Sciatic nerve (tissue), 2 donors: ENCODE results near the gene RIF1. TPM values are rescaled to one million over a fixed set of nuclear protein-coding genes. Genes with fewer than 3 reads are reported as not detected.
"Not testable (repeated sequence)": the region's sequence is repeated elsewhere in the genome, so short reads cannot be mapped to it uniquely, and the experiment has no call there.

Experiments
- ATAC-seq: fragments of 200-7000 bp; cut with Tn5 transposase; one replicate; pipeline ENCODE4 v1.9.1; 2020; ENCODE audit warnings: mild to moderate bottlenecking, moderate library complexity
- DNase-seq: peaks from one replicate; pipeline ENCODE4 v3.0.0-alpha.2; 2020; ENCODE audit warnings: low spot score
- intact Hi-C: fragments of 100-400 bp; cut with DNase I; formaldehyde crosslinking; loops from one replicate; pipeline ENCODE4 v1.14.2; 2022
- total RNA-seq: library from RNA; stranded (reverse); fragmentation: NEBNext Ultra II Directional; extraction: Animal tissue kit (Norgen Biotek cat#: 25700); gene quantifications from one replicate; pipeline ENCODE4 v1.2.1, GENCODE V29; 2021
- donor health status: DM: no; HTN: no; CAD: no.
- donor health status: DM: no; HTN: no; CAD: no.

RIF1 gene
- total RNA-seq, 1 donor from 2014 or later = 70.8 TPM

GRCh38 chr2:151407281-151407680 lies 2.4 kb upstream of the RIF1 start:
- intact Hi-C loops = no loop called here
- no peak for ATAC-seq
- no peak for DNase-seq

- intact Hi-C loops = no loop called here
- DNase-seq = no peak
- ATAC-seq = peak; percentile 3
Observed at GRCh38 chr2:151408788-151409600, 708 bp upstream of the RIF1 start.

- intact Hi-C loops = no loop called here
- DNase-seq = no peak
- ATAC-seq = peak; percentile 23
Observed at GRCh38 chr2:151410485-151410834, 758 bp downstream of the RIF1 start.

GRCh38 chr2:151417650-151418049 lies 7.9 kb downstream of the RIF1 start:
- ATAC-seq (no peak), DNase-seq (no peak)
- intact Hi-C loops = no loop called here

- DNase-seq, intact Hi-C loops, ATAC-seq: not testable (repeated sequence)
Observed at GRCh38 chr2:151421681-151422080, 12.0 kb downstream of the RIF1 start.

GRCh38 chr2:151422917-151423439 lies 13.3 kb downstream of the RIF1 start:
- intact Hi-C loops = no loop called here
- no peak for ATAC-seq
- DNase-seq = no peak

GRCh38 chr2:151423760-151424159 lies 14.1 kb downstream of the RIF1 start:
- intact Hi-C loops = no loop called here
- ATAC-seq (no peak), DNase-seq (no peak)

GRCh38 chr2:151437630-151438029 lies 27.9 kb downstream of the RIF1 start:
- DNase-seq (no peak), ATAC-seq (no peak)
- intact Hi-C loops = no loop called here

- intact Hi-C loops = no loop called here
- DNase-seq (no peak), ATAC-seq (no peak)
Observed at GRCh38 chr2:151438506-151438905, 28.8 kb downstream of the RIF1 start.

- ATAC-seq (no peak), DNase-seq (no peak)
- intact Hi-C loops = no loop called here
Observed at GRCh38 chr2:151439127-151439526, 29.4 kb downstream of the RIF1 start.

- intact Hi-C loops = no loop called here
Observed at GRCh38 chr2:151459358-151459757, 49.7 kb downstream of the RIF1 start.

GRCh38 chr2:151465771-151466170 lies 56.1 kb downstream of the RIF1 start:
- DNase-seq (no peak), ATAC-seq (no peak)
- intact Hi-C loops = no loop called here

More at GRCh38 chr2:151459358-151459757, 49.7 kb downstream of the RIF1 start:
- DNase-seq (no peak), ATAC-seq (no peak)

- no peak for DNase-seq
- intact Hi-C loops = no loop called here
- ATAC-seq = no peak
Observed at GRCh38 chr2:151470556-151470955, 60.9 kb downstream of the RIF1 start.

GRCh38 chr2:151472966-151473365 lies 63.3 kb downstream of the RIF1 start:
- ATAC-seq = no peak
- no peak for DNase-seq
- intact Hi-C loops = no loop called here

- intact Hi-C loops = no loop called here
- DNase-seq = no peak
- ATAC-seq = no peak
Observed at GRCh38 chr2:151475071-151475470, 65.4 kb downstream of the RIF1 start.

GRCh38 chr2:151476287-151476686 lies 66.6 kb downstream of the RIF1 start:
- intact Hi-C loops = no loop called here
- ATAC-seq = no peak
- no peak for DNase-seq

GRCh38 chr2:151478011-151478410 lies 68.3 kb downstream of the RIF1 start:
- ATAC-seq = no peak

GRCh38 chr2:151481744-151482143 lies 72.0 kb downstream of the RIF1 start:
- ATAC-seq (no peak), DNase-seq (no peak)
- intact Hi-C loops = no loop called here

More at GRCh38 chr2:151478011-151478410, 68.3 kb downstream of the RIF1 start:
- intact Hi-C loops = no loop called here
- no peak for DNase-seq

- intact Hi-C loops = no loop called here
- DNase-seq (no peak), ATAC-seq (no peak)
Observed at GRCh38 chr2:151482171-151482725, 72.5 kb downstream of the RIF1 start.

GRCh38 chr2:151483546-151483945 lies 73.8 kb downstream of the RIF1 start:
- ATAC-seq (no peak), DNase-seq (no peak)
- intact Hi-C loops = no loop called here

GRCh38 chr2:151484100-151484499 lies 74.4 kb downstream of the RIF1 start:
- intact Hi-C loops = no loop called here
- ATAC-seq = no peak
- no peak for DNase-seq
